GM19438 (cell line): ENCODE measurements around the gene SLC9B1.
"Not testable (repeated sequence)": the region's sequence is repeated elsewhere in the genome, so short reads cannot be mapped to it uniquely, and the experiment has no call there.

Experiments
- ATAC-seq: cut with Tn5 transposase; IDR thresholded peaks from one replicate; pipeline ENCODE4 v1.9.1; 2021; ENCODE audit warnings: low read depth; ENCODE audit not compliant: unreplicated experiment

SLC9B1 gene

DNA sequence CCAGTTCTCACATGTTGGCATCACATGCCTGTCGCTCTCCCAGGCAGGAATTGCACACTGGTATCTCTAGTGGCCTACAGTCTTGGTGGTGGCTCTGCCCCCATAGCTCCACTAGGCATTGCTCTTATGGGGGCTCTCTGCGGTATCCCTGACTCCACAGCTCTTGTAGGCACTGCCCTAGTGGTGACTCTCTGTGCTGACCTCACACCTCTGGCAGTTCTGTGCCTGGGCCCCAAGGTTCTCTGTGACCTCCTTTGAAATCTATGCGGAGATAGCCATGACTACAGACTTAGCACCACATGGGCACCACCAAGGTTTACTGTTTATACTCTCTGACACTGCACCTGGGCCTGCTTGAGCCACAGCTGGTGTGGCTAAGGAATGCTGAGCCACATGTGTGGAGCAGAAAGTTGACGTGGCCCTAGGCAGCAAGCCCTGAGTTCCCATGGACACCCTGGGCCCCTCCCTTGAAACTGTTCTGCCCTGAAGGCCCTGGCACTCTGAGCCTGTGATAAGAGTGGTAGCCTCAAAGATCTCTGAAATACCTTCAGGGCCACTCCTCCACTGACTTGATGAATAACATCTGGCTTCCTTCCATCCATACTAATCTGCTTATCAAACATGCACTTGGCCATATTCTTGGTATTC, 8.0 kb downstream of the SLC9B1 start:
- ATAC-seq, result no peak

DNA sequence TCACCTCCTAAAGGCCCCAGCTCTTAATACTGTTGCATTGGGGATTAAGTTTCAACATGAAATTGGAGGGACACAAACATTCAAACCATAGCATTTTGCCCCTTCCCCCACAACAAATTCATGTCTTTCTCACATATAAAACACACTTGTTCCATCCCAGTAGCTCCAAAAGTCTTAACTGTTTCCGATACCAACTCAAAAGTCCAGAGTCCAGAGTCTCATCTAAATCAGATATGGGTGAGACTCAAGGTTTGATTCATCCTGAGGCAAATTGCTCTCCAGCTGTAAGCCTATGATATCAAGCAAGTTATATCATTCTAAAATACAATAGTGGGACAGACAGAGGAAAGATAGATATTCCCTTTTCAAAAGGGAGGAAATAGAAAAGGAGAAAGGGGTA, 8.7 kb downstream of the SLC9B1 start:
- no peak for ATAC-seq

DNA sequence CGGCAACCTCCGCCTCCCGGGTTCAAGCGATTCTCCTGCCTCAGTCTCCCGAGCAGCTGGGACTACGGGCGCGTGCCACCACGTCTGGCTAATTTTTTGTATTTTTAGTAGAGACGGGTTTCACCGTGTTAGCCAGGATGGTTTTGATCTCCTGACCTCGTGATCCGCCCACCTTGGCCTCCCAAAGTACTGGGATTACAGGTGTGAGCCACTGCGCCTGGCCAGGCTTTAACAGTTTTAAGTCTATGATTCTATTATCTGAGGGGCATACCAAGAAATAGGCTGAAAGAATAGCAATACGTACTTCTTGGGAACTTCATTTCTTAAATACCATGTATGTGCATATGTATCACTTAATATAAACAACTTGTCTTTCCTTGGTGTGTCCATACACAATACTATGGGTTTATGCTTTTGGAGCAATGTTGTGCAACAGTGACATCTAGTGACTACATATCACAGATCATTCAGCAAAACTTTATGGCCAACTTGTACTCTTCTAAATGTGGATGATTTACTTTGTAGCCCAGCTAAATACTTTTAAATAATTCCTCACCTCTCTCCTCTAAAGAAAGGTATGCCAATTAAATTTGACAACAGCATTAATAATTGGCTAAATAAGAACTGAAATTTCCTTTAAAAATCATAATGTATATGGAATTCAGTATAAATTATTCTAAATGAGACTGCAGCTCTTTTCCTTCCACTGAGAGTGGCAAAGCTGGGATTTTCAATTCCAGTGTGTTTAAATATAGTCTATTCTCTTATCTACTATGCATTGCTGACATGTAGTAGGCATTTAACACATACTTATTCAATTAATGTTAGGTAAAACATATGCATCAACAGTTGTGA, 10.4 kb downstream of the SLC9B1 start:
- ATAC-seq, result peak; percentile 66

DNA sequence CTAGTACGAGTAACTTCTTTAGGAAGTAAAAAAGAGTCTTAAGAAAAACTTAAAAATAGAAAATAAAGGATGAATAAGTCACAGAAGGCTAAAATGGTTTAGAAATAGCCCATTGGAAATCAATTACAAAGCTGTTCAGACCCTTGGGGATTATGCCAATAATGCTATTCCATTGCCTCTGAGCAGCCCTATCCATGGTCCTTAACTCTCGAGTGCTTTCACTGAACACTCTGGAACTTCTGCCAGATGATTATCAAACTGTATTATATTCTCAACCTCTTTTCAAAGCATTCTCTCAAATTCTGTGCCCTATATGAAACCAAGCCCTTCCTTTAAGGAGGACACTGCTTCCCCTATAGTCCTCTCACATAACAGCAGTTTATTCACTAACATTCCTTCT, 17.0 kb downstream of the SLC9B1 start:
- ATAC-seq, result no peak

DNA sequence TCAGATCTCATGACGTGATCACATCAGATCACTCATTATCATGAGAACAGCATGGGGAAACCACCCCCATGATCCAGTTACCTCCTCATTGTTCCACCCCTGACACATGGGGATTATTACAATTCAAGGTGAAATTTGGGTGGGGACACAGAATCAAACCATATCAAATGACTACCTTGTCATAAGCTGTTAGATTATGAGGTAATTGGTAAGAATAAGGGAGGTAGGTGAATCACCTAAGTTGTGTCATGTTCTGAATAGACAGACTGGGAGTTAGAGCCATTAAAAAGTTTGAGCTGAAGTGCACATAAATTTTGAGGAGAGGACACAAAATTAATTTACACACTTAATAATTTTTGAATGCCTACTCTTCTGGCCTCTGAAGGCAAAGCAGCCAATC, 24.7 kb downstream of the SLC9B1 start:
- no peak for ATAC-seq

DNA sequence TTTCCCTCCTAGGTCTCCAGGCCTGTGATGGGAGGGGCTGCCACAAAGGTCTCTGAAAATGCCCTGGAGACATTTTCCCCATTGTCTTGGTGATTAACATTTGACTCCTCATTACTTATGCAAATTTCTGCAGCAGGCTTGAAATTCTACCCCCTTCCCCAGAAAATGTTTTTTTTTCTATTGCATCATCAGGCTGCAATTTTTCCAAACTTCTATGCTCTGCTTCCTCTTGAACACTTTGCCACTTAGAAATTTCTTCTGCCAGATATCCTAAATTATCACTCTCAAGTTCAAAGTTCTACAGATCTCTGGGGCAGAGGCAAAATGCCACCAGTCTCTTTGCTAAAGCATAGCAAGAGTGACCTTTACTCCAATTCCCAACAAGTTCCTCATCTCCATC, 25.5 kb downstream of the SLC9B1 start:
- not testable (repeated sequence) for ATAC-seq

DNA sequence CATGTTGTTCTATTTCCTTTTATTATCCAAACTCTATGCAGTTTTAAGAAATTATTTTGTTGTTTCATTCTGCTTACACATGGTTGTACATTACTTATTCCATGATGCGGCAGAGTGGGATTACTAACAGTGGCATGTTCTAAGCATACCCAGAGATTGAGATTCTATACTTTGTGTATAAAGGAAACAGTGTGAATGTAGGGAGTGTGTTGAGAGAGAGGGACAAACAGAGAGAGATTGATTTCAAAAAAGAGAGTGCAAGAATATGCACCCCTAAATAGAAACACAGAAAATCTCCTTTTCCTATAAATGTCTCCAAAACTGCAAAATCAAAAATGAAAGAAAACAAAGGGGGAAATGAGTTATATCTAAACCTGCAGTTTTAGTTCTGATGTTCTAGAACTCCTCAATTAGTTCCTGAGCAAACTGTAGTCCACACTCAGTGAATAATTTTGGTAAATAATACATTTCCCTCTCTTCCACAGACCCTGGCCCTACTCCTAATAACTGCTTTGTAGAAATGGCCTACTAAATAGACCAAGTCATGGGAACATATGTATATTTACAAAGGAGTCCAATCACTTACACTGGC, 31.0 kb downstream of the SLC9B1 start:
- no peak for ATAC-seq

DNA sequence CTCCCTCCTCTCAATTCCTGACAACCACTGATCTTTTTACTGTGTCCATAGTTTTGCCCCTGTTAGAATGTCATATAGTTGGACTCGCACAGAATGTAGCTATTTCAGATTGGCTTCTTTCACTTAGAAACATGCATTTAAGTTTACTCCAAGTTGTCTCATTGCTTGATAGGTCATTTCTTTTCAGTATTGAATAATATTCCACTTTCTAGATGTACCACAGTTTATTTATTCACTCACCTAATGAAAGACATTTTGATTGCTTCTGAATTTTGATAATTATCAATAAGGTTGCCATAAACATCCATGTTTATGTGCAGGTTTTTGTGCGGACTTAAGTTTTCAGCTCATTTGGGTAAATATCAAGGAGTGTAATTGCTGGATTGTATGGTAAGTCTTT, 38.5 kb downstream of the SLC9B1 start:
- no peak for ATAC-seq

DNA sequence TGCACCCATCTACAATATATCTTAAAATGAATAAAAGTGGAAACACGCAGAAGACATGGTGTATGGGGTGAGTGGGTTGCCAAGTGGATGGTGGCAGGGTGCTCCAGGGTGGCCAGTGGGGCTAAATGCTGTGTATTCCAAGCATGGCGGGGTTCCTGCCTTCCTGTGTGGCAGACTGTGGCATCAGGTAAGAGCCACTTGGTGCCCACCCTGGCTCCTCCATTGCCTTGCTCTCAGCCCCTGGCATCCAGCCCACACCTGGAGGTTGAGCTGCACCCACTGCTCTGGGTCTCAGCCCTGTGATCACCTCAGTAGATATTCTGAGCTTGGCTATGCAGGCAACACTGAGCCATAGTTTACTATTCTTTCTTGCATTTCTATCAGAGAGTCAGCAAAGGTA, 57.7 kb downstream of the SLC9B1 start:
- not testable (repeated sequence) for ATAC-seq

DNA sequence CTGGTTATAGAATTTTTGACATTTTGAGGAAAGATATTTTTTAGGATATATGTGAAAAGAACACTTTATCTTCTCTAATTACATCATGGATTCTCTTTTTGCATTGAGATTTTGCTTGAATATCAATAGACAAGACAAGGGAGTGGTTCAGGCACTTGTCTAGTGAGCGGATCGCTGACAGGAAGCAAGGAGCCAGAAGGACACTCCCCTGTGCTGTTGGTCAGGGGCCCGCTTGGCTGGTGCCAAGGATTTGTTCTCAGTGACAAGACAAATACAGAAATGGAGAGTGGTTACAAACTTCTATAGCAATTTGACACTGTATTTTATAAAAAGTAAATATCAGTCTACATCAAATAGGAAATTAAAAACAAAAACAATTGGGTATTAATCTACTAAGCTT, 60.0 kb downstream of the SLC9B1 start:
- no peak for ATAC-seq

DNA sequence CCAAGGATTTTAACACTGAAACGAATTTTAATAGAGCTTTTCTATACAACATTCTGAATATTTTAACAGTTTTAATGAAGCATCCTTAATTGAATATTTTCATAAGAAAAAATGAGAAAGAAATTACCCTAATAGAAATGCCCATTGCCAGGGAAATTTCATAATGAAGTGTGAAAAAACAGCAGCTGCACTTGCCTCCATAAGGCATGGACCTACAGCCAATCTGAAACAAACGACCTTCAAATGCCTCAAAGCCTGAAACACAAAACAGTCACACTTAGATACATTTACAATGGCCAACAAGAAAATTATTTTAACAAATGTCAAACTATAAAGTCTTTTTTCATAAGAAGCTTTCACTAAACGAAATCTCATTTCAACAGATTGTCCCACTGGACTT, 74.4 kb downstream of the SLC9B1 start:
- ATAC-seq, result no peak

DNA sequence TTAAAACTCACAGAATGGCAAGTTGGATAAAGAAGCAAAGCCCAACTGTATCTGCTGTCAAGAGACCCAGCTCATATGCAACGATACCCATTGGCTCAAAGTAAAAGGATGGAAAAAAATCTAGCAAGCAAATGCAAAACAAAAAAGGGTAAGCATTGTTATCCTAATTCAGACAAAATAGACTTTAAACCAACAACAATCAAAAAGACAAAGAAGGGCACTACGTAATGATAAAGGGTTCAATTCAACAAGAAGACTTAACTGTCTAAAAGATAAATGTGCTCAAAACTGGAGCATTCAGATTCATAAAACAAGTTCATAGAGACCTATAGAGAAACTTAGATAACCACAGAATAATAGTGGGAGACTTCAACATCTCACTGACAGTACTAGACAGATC, 81.4 kb downstream of the SLC9B1 start:
- not testable (repeated sequence) for ATAC-seq

DNA sequence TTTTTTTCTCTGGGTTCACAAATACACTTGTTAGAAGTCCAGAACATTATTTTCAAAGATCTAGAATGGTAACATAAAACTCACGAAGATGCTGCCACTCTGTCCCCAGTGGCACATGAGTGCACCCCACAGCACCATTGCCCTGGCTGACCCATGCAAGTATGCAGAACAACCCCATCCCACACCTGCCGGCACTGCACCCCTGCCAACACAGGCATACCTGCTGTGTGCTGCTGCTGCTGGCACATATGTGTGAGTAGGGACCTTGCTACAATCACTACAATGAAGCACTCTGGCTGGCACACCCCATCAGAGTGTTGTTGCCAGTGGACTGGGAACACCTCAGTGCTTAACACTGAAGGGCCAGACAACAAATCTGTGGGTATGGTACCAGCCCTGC, 83.8 kb downstream of the SLC9B1 start:
- no peak for ATAC-seq

DNA sequence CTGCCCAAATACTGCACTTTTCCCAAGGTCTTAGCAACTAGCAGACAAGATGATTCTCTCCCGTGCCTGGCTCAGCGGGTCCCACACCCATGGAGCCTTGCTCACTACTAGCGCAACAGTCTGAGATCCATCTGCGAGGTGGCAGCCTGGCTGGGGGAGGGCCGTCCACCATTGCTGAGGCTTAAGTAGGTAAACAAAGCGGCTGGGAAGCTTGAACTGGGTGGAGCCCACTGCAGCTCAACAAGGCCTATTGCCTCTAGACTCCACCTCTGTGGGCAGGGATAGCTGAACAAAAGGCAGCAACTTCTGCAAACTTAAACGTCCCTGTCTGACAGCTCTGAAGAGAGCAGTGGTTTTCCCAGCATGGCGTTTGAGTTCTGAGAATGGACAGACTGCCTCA, 99.8 kb downstream of the SLC9B1 start:
- ATAC-seq, result not testable (repeated sequence)

DNA sequence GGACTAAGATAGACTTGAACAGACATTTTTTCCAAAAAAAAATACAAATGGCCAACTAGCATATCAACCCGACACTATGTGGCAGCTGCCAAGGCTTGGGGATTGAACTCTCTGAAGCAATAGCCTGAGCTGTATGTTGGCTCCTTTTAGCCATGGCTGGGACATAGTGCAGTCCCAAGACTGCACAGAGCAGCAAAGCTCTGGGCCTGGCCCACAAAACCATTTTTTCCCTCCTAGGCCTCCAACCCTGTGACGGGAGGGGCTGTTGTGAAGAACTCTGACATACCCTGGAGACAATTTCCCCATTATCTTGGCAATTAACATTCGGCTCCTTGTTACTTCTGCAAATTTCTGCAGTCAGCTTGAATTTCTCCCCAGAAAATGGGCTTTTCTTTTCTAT, 100.6 kb downstream of the SLC9B1 start:
- ATAC-seq, result no peak

DNA sequence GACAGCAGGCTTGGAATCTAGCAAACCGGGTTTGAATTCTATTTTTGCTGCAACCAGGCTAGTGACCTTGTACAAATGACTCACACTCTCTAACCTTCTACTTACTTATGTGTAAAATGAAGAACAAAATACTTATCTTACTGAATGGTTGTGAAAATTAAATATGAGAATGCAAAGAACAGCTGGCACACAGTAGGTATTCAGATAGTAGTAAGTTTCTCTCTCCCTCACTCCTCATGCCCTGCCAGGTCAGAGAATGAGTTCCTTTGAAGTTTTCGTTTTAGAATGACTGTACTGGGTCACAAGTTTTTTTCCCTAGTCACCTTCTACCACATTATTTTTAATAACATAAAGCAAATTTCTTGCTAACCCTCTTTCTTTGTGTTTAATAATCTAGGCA, 117.7 kb downstream of the SLC9B1 start:
- ATAC-seq, result no peak

DNA sequence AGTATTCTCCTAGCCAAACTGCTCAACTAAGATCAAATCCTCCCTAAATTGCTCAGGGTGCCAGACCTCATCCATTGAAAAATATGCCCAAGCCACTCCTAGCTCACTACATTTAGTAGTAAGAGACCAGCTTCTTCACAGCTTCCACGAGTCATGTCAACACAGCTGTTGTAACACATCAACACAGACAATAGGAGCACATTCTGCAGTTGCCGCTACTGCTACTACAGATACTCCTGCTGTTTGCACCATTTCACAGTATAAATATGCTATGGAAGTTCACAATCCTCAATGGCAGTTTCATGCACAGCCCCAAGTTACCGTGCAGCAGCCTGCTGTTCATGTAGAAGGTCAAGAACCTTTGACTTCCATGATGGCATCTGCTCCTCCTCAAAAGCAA, 121.9 kb downstream of the SLC9B1 start:
- ATAC-seq, result not testable (repeated sequence)

DNA sequence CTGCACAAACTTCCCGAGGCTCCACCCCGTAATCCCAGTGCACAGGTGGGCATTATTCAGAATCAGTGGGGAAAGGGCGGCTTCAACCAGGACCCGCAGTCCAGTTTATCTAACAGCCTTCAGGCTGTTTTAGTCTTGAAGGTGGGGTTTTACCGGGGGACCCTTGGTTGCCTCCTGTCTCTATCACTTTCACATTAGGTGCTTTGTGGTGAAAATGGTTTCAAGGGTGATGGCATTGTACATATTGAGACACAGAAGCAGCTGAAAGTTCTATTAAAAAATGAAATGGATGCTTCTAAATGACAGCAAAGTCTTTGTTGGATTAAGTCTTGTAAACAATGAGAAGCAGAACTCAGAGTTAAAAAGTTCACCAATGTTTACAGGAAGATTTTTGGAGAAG, 123.0 kb downstream of the SLC9B1 start:
- ATAC-seq, result not testable (repeated sequence)

DNA sequence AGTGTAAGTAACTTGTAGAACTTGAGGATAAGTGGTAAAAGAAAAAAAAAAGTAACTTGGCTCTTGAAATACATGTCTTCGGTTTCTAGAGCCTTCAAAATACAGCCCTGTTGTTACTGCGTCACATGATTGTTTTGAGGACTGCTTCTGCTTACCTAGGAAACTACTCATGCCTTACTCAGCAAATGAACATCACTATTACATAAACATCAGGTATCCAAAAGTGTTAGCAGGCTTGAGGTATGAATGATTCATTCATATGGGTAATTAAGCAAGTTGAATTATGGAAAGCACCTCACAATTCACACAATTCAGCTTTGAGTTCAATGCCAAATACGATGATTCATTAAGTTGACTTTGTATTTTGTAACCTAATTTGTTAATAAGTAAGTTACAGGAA, 129.6 kb downstream of the SLC9B1 start:
- not testable (repeated sequence) for ATAC-seq

DNA sequence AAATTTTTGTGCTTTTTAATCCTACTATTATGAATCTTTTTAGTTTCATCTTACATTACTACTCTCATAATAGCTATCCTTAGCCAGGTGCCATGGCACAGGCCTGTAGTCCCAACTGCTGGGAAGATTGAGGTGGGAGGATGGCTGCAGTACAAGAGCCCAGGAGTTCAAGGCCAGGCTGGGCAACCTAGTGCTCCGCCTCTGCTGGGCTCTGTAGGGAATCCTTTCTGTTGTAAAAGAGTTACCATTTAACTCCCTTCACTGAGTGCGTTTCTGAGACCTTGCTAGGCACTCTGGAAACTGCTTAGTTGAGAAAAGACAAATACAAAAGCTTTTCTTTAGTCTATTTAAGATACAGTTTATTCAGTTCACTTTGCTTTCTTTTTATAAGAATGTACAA, 130.9 kb downstream of the SLC9B1 start:
- not testable (repeated sequence) for ATAC-seq

DNA sequence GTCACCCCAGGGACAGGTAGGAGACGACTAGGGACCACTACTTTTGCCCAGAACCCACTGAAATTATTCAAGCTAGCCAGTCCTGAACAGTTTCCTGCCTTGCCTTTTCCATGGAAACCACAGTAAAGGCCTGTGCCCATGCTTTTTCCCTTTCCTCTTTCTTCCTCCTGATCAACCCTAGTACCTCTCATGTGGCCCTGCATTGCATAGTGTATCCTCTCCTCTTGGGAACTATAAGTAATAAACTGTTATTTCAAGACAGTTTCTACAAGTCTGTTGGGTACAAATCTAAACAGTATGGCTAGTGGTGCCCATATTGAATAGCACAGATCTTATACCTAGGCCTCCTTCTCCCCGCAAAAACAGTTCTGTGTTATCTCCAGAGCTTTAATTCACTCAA, 136.2 kb downstream of the SLC9B1 start:
- no peak for ATAC-seq

DNA sequence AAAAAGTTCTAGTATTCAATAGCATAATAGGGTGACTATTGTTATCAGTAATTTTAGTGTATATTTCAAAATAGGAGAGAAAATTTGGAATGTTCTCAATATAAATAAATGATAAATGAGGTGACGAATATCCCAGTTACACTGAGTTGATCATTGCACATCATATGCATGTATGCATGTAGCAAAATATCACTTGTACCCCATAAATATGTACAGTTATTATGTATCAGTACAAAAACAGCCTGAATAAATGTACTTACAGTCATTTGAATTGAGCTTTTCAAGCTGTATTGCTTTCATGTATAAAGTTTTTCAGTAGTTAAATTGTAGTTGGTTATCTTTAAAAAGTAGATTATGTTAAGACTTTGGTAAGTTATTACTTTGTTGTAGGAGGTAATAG, 138.2 kb downstream of the SLC9B1 start:
- ATAC-seq, result no peak
